Gastrocnemius medialis (tissue), 4 donors: Measurements from ENCODE around the gene NEDD4. TPM values are rescaled to one million over a fixed set of nuclear protein-coding genes. Genes with fewer than 3 reads are reported as not detected.

Source experiments
- ATAC-seq, 2 donors: fragments of 150-250 bp; one replicate each; pipeline ENCODE4 v1.9.1; 2016
- DNase-seq, 2 donors: peaks; one replicate each; pipeline ENCODE4 v3.0.0-alpha.2; 2019
- H3K27ac ChIP-seq, 4 donors: fragments of 200-600 bp; sonication (generic); 1 replicate in 1 of 4; 2 replicates in 3 of 4; pipeline ENCODE4 v1.5.1; 2016 to 2018; ENCODE audit warnings: mild to moderate bottlenecking in 2 of 4, moderate library complexity in 1 of 4
- H3K27me3 ChIP-seq, 3 donors: fragments of 200-600 bp; sonication (generic) in 2 of 3; 1 replicate in 1 of 3; 2 replicates in 2 of 3; pipeline versions ENCODE4 v1.5.1 to v1.6.0; 2016 to 2019; ENCODE audit warnings: mild to moderate bottlenecking in 1 of 3, moderate library complexity in 1 of 3
- H3K36me3 ChIP-seq, 2 donors: fragments of 200-600 bp; sonication (generic) in 1 of 2; one replicate each; pipeline ENCODE4 v1.5.1; 2017 to 2018
- H3K4me1 ChIP-seq, 2 donors: fragments of 200-600 bp; sonication (generic) in 1 of 2; one replicate each; pipeline ENCODE4 v1.5.1; 2016 to 2017; ENCODE audit warnings: mild to moderate bottlenecking in 2 of 2
- H3K4me3 ChIP-seq, 4 donors: fragments of 200-600 bp; sonication (generic) in 3 of 4; 1 replicate in 1 of 4; 2 replicates in 3 of 4; pipeline ENCODE4 v1.5.1; 2016 to 2019; ENCODE audit warnings: mild to moderate bottlenecking in 2 of 4
- H3K9me3 ChIP-seq, 3 donors: fragments of 200-600 bp; sonication (generic) in 2 of 3; 1 replicate in 1 of 3; 2 replicates in 2 of 3; pipeline ENCODE4 v1.5.1; 2016 to 2019
- POLR2A ChIP-seq, 2 donors: fragments of 450-650 bp; IDR thresholded peaks; one replicate each; pipeline ENCODE4 v1.6.1; 2017; ENCODE audit warnings: antibody characterized with exemption in 2 of 2, mild to moderate bottlenecking in 2 of 2, moderate library complexity in 2 of 2
- in situ Hi-C, 4 donors: fragments of 200-750 bp; cut with MboI; loops; one replicate each; pipeline versions ENCODE4 v1.15.0 to v1.8.0; 2017; ENCODE audit warnings: low sequenced_read_pairs in 4 of 4
- intact Hi-C: fragments of 100-400 bp; cut with DNase I; formaldehyde crosslinking; loops from one replicate; pipeline ENCODE4 v1.15.1; 2023; ENCODE audit warnings: low total_unique reads
- total RNA-seq, 4 donors: library from RNA; depleted of rRNA; stranded (reverse); fragments of >200 nt; gene quantifications; one replicate each; pipeline versions ENCODE4 v1.1.0 to v1.2.3, GENCODE V29; 2016
- TF ChIP-seq, protein P1 (sequence below), 5 experiments: fragments of 450-650 bp in 3 of 5; fragments of 200-600 bp in 2 of 5; sonication (generic) in 2 of 5; IDR thresholded peaks in 4 of 5; conservative IDR thresholded peaks in 1 of 5; 1 replicate in 4 of 5; 2 replicates in 1 of 5; pipeline ENCODE4 v1.5.1; 2016 to 2019; ENCODE audit warnings: antibody characterized with exemption in 5 of 5, mild to moderate bottlenecking in 3 of 5, moderate library complexity in 3 of 5

Gene NEDD4
- total RNA-seq, 4 donors from 2014 or later, result 45.4 to 475 (median 205) TPM

DNA sequence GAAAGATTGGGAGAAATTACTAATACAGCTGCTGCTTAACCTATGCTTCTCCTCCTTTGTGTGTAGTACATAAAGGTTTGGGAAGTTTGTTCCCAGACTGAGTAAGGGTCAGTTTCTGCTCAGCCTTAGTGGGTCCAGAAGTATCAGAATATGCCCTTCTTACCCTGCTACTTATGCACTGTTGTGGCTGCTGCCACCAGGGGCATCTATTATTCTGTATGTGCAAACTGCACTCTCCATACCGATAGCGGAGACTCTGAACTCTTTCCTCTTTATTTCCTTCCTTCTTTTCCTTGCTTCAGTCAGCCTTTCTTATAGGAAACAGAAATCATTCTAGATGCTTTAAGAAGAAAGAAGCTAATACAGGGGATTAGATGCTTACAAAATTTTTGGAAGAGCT, 4.0 kb downstream of the NEDD4 start:
- peaks cover 4 to 8% of the 10 kb centered on the region in 2 donors for H3K4me1 ChIP-seq
- H3K9me3 ChIP-seq, result no peaks in the 10 kb centered on the region
- no peak overlapping the region for H3K27ac ChIP-seq
- no peak for ATAC-seq
- no peak for DNase-seq
- intact Hi-C loops (no loop called here), in situ Hi-C loops (loop anchor here in 1 of 4 donors (25.0 kb wide), 1 partner anchor 248 kb away; the partner anchor contains the start of gene RFX7)
- H3K27me3 ChIP-seq, result no peaks in the 10 kb centered on the region
- no peaks in the 10 kb centered on the region for H3K36me3 ChIP-seq
- H3K4me3 ChIP-seq, result no peak overlapping the region
- TF ChIP-seq, protein P1, sequence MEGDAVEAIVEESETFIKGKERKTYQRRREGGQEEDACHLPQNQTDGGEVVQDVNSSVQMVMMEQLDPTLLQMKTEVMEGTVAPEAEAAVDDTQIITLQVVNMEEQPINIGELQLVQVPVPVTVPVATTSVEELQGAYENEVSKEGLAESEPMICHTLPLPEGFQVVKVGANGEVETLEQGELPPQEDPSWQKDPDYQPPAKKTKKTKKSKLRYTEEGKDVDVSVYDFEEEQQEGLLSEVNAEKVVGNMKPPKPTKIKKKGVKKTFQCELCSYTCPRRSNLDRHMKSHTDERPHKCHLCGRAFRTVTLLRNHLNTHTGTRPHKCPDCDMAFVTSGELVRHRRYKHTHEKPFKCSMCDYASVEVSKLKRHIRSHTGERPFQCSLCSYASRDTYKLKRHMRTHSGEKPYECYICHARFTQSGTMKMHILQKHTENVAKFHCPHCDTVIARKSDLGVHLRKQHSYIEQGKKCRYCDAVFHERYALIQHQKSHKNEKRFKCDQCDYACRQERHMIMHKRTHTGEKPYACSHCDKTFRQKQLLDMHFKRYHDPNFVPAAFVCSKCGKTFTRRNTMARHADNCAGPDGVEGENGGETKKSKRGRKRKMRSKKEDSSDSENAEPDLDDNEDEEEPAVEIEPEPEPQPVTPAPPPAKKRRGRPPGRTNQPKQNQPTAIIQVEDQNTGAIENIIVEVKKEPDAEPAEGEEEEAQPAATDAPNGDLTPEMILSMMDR (IDR thresholded peaks at IDR 0.05 in 4 of 5, conservative IDR thresholded peaks at IDR 0.05 in 1 of 5), result no peak
- TF ChIP-seq POLR2A (IDR thresholded peaks at IDR 0.05), result no peak

- Histone ChIP-seq H3K27ac (no peak overlapping the region), H3K4me1 (no peaks in the 10 kb centered on the region), H3K27me3 (no peaks in the 10 kb centered on the region), H3K36me3 (no peaks in the 10 kb centered on the region), H3K4me3 (no peak overlapping the region), H3K9me3 (no peaks in the 10 kb centered on the region)
- no peak for ATAC-seq
- intact Hi-C loops (no loop called here), in situ Hi-C loops (loop anchor here in 1 of 4 donors (25.0 kb wide), 1 partner anchor 256 kb away; the partner anchor contains the start of gene RFX7)
- no peak for DNase-seq
- TF ChIP-seq POLR2A (IDR thresholded peaks at IDR 0.05), result no peak
- TF ChIP-seq, protein P1 (IDR thresholded peaks at IDR 0.05 in 4 of 5, conservative IDR thresholded peaks at IDR 0.05 in 1 of 5), result no peak
These were observed 11.7 kb downstream of the NEDD4 start for GRCh38 chr15:55981582-55982249.

DNA sequence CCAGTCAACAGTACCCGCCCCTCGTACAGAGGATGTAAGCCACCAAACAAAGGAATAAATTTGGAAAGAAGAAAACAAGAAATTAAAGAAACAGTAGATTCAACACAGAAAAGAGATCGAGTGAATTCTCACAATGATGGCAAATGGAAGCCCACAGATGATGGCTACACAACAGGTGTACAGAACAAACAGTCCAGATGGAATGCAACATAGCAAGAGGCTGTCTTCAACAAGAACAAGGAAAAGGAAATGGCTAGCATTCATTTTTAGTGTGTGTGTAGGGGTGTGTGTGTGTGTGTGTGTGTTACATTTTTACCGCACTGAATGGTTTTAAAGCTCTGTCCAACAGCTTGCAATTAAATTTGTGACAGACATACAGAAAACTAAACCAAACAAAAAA, 12.9 kb downstream of the NEDD4 start:
- in situ Hi-C loops (loop anchor here in 1 of 4 donors (25.0 kb wide), 1 partner anchor 257 kb away; the partner anchor contains the start of gene RFX7), intact Hi-C loops (no loop called here)
- Histone ChIP-seq H3K36me3 (no peaks in the 10 kb centered on the region), H3K27ac (no peak overlapping the region), H3K4me1 (no peaks in the 10 kb centered on the region), H3K4me3 (no peak overlapping the region), H3K27me3 (no peaks in the 10 kb centered on the region), H3K9me3 (no peaks in the 10 kb centered on the region)
- DNase-seq, result no peak
- TF ChIP-seq, protein P1 (IDR thresholded peaks at IDR 0.05 in 4 of 5, conservative IDR thresholded peaks at IDR 0.05 in 1 of 5), result no peak
- TF ChIP-seq POLR2A (IDR thresholded peaks at IDR 0.05), result no peak
- no peak for ATAC-seq

DNA sequence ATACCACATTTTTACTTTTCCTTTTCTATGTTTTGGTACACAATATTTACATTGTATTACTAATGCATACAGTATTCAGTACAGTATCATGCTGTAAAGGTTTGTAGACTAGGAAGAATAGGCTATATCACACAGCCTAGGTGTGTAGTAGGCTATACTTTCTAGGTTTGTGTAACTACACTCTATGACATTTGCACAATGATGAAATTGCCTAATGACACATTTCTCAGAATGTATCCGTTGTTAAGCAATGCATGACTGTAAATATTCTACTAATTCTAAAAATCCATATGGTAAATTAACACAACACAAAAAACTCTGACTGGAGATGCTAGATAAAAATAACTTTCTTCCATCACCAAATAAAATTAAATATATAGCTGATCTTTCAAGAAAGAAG, 16.2 kb downstream of the NEDD4 start:
- Histone ChIP-seq H3K36me3 (no peaks in the 10 kb centered on the region), H3K9me3 (no peaks in the 10 kb centered on the region), H3K4me1 (no peaks in the 10 kb centered on the region), H3K4me3 (no peak overlapping the region), H3K27ac (no peak overlapping the region), H3K27me3 (no peaks in the 10 kb centered on the region)
- ATAC-seq, result no peak
- no peak for DNase-seq
- in situ Hi-C loops, result loop anchor here in 1 of 4 donors (25.0 kb wide), 1 partner anchor 260 kb away; the partner anchor contains the start of gene RFX7
- TF ChIP-seq, protein P1 (IDR thresholded peaks at IDR 0.05 in 4 of 5, conservative IDR thresholded peaks at IDR 0.05 in 1 of 5), result no peak
- no peak for TF ChIP-seq POLR2A (IDR thresholded peaks at IDR 0.05)
- intact Hi-C loops, result no loop called here
